ENCODE data around the gene ADAM17.

ADAM17 gene

GRCh38 chr2:9465170-9465569, 90.5 kb downstream of the ADAM17 start:
- no peak for DNase-seq

- no peak for DNase-seq
These were observed 92.0 kb downstream of the ADAM17 start for GRCh38 chr2:9463698-9464034.

DNA sequence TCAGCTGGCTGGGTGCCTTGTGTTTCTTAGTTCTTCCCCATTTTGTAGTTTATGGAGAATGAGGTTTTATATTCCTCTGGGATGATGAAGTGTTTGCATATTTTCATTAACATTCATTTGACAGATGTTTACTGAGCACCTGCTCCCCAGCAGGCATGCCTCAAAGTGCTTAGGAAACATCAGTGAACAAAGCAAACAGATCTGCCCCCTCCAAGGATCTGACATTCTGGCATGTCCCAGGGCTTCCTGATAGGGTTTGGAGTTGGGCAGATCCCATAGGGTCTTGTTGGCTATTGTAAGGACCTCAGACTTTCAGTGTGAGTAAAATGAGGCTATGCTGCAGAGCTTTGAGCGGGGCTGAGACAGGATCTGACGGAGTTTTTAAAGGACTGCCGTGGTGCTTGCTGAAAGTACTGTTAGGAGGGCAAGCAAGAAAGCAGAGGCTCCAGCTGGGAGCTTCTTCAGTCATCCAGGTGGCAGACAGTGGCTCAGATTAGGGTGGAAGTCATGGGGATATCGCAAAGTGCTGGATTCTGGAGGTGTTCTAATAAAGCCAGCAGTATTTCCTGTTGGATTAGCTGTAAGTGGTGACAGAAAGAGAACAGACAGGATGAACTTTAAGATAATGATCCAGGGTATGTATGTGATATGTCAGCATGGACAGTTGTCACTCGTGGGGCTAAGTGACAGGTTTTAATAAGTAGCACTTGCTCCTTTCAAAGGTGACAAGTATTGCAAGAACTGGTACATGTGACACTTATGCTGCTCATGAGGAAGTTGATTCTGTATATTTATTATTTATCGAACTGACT, 92.5 kb downstream of the ADAM17 start:
- DNase-seq: peak; percentile 13

DNA sequence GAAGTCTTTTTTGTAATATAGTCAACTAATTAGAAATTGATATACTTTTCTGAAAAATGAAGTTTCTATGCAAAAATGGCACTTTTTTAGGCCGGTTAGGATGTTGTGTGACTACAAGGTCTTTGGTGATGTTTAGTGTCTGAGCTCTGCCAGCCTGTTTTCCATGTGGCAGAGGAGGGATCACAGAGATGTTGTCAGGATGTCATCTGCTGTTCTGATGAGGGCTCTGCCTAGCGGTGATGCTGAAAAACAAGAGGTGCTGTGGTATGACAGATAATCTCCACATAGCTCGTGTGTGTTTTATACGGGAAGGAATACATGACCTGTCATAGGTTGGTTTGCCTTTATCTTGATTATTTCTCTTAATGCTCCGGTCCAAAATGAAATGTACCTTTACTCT, 93.3 kb downstream of the ADAM17 start:
- peak; percentile 10 for DNase-seq

GRCh38 chr2:9461079-9461478, 94.6 kb downstream of the ADAM17 start:
- no peak for DNase-seq

DNA sequence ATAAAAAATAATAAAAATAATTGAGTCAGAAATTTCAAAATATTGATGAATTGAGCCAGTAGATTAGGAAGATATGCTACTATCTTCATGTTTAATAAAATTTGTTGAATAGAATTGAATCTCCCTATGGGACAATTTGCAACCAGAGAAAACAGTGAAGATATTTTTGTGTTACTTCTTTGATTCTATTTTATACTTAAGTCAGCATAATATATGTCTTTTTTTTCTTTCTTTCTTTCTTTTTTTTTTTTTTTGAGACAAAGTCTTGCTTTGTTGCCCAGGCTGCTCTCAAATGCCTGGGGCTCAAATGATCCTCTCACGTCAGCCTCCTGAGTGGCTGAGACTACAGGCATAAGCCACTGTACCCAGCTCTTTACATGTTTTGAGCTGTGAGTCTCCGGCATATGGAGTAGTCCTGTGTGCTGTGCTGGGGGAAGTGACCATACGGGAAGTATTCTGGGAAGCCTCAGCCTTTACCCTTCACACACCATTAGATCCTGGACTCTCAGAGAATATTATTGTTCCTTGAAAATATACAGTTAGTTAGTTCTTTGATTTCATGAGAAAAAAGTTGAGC, 95.1 kb downstream of the ADAM17 start:
- no peak for DNase-seq

- DNase-seq: no peak
These were observed 104.4 kb downstream of the ADAM17 start for GRCh38 chr2:9451231-9451630.

- DNase-seq: no peak
These were observed 110.5 kb downstream of the ADAM17 start for GRCh38 chr2:9445089-9445488.

DNA sequence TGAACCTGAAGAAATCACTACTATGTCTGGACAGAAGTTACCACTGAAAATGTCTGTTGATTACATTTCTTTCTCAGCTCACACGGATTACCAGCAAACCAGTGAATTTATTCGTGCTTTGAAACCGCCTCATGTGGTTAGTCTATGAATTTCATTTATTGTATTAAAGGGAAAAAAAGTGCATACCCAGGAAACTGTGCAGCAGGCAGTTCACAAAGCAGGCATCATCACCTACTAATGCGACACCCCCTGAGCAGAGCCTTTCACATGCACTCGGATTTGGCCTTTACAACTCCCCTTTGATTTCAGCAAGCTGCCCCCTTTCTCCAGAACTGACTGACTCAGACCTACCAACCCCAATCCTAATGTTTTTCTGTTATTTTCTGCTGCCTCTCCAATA, 112.1 kb downstream of the ADAM17 start:
- DNase-seq: no peak

DNA sequence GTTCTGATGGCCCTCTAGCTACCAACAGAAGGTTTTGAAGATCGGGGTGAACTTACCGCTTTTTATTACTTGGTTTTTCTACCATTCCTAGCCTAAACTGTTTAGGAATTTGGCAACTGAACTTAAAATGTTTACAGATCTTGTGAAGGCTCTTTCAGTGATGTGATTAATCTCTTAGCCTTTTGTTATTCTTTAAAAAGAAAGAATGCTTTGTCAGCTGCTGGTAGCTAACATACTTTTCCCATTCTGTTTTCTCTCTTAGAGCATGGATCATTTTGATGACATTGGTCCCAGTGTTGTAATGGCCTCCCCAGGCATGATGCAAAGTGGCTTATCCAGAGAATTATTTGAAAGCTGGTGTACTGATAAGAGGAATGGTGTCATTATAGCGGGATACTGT, 114.1 kb downstream of the ADAM17 start:
- no peak for DNase-seq

DNA sequence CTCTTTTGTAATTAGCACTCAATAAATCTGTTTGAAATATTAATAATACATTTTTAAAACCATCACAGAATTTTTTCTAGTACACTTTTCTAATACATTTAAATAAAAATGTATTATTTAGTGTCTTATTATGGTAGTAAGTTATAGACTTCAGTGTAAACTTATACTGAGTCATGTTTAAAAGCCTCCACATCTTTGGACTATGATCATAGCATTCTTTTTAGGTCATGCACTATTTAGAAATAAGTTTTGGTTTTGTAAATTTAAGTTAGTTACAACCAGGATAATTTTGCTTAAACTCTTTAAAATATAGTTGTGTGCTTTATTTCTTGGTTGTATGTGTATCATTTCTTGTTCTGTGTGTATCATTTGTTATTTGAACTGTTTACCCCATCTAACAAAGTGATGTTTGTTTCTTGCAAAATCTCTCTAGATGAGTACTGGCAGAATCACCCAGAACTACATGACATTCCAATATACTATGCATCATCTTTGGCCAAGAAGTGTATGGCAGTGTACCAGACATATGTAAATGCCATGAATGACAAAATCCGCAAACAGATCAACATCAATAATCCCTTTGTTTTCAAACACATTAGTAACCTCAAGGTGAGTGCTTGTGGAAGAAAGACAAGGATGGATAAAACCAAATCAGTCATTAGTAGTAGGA, 115.4 kb downstream of the ADAM17 start:
- no peak for DNase-seq

GRCh38 chr2:9439536-9439935, 116.1 kb downstream of the ADAM17 start:
- DNase-seq: no peak
